Coronary artery (tissue), 2 donors: ENCODE data around the gene RELL2.
A peak's percentile ranks its signal among the peaks of the same experiment; 100 is the strongest.

Experiments used
- DNase-seq: peaks from one replicate; pipeline ENCODE4 v3.0.0-alpha.2; 2017; ENCODE audit warnings: low spot score
- H3K27ac ChIP-seq, 2 donors: fragments of 200-600 bp; sonication (generic); one replicate each; pipeline ENCODE4 v1.5.1; 2016 to 2019
- H3K4me3 ChIP-seq: fragments of 200-600 bp; sonication (generic); 2 replicates; pipeline ENCODE4 v1.5.1; 2016; ENCODE audit warnings: mild to moderate bottlenecking, moderate library complexity
- TF ChIP-seq, protein P1 (sequence below): fragments of 200-600 bp; sonication (generic); IDR thresholded peaks from one replicate; pipeline ENCODE4 v1.5.1; 2019; ENCODE audit warnings: antibody characterized with exemption

Gene RELL2

DNA sequence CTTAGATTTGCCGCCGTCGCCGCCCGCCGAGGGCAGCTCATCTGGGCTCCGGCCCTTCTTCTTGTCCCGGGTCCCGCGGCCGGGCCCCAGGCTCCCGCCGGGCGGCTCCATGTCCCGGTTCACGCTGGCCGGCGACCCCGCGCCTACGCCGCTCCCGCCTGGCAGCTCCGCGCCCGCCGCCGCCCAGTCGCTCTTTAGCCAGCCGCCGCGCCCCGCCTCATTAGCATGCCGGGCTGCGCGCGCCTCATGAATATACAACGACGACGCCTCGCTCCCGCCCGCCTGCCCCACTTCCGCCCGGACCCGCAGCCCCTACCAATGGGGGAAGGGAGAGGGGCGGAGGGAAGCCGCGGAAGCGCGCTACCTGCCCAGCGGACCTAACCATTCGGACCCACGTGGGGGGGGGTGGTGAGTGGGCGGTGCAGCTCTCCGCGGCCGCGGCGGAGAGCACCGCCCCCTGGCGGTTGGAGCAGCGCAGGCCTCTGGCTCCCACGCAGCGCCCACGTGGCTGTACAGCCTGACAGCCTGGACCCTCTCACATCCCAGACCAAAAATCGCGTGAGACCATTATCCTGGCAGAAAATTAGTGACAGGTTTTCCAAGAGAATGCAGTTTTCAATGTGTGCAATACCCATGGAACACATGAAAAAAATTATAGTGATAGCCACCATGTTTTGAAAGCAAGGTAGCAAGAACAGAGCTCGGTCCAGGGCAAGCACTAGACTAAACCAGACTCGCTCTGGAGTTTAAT is 17.8 kb upstream of the RELL2 start, which contains the start of gene DIAPH1:
Gene DIAPH1, minus strand, starts transcription at position 197 of the 751 bp plus-strand sequence. Its CDS starts 86 bp downstream, at position 111.
- DNase-seq, result peak; percentile 98
- peak within 1 kb of the TSS; percentile 91 to 98 for H3K27ac ChIP-seq
- H3K4me3 ChIP-seq, result peak within 1 kb of the TSS; percentile 96
- TF ChIP-seq, protein P1, sequence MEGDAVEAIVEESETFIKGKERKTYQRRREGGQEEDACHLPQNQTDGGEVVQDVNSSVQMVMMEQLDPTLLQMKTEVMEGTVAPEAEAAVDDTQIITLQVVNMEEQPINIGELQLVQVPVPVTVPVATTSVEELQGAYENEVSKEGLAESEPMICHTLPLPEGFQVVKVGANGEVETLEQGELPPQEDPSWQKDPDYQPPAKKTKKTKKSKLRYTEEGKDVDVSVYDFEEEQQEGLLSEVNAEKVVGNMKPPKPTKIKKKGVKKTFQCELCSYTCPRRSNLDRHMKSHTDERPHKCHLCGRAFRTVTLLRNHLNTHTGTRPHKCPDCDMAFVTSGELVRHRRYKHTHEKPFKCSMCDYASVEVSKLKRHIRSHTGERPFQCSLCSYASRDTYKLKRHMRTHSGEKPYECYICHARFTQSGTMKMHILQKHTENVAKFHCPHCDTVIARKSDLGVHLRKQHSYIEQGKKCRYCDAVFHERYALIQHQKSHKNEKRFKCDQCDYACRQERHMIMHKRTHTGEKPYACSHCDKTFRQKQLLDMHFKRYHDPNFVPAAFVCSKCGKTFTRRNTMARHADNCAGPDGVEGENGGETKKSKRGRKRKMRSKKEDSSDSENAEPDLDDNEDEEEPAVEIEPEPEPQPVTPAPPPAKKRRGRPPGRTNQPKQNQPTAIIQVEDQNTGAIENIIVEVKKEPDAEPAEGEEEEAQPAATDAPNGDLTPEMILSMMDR, result peak; percentile 96

DNA sequence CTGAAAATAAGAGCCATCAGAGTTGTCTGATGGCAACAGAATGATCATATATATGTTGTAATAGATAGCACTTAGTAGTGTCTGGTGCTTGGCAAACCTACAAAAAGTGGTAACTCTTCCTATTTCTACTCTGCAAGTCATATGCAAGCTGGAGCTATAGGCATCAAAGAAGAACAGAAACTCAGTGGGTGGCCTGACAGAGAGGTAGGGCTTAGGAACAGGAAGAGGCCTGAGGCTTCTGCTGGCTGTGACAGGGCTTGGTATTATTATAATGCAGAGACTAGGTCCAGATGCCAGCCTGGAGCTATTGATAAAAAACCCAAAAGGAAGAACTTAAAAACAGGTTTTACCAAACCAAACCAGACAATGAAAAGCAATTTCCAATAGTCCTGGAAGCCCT is 13.6 kb upstream of the RELL2 start:
- Histone ChIP-seq H3K4me3 (no peak overlapping the region), H3K27ac (no peak overlapping the region)
- TF ChIP-seq, protein P1, result no peak
- DNase-seq, result no peak

DNA sequence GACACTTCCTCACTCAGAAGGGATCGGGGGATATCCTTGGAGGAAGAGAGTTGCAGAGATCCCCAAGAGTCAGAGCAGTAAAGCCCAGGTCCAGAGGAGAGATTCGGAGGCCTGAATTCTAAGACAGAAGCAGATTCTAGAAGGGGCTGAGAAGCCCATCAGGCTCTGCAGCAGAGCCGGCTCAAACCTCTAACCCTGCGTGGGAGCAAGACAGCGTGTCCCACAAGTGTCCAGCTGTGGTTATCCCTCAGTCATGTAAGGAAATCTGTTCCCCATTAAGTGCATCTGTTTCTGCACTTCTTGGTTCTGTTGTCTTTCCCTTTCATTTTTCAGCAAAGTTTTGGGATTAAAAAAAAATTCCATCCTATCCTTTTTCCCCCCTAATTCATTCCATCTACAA is 13.2 kb upstream of the RELL2 start:
- DNase-seq, result no peak
- TF ChIP-seq, protein P1, result no peak
- Histone ChIP-seq H3K27ac (no peak overlapping the region), H3K4me3 (no peak overlapping the region)

DNA sequence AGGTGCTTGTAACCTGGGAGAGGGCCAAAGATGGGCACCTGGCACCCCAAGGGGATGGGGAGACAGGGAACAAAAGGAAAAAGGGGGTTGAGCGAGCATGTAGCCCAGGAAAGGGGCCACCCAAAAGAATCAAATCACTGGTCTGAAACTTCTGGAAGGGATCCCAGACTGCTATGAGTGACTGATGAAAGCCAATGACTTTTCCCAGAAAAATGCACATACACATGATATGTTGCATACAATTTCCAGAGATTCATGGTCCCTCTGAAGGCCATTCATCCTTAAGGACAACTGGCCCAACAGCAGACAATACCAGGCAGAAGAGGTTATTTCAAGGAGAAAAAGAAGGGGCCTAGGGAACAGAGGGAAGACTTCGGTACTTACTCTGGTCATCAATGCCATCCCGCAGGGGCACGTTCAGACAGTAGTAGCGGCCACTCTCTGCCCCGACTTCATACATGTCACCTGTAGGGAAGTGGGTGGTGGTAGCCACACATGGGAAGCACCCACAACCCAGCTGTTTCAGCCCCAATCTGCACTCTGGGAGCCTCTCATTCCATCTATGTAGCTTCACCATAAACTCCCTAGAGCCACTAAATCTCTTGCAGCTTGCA is 8.5 kb upstream of the RELL2 start:
- no peak overlapping the region for H3K4me3 ChIP-seq
- no peak for DNase-seq
- TF ChIP-seq, protein P1, result no peak
- no peak overlapping the region for H3K27ac ChIP-seq

DNA sequence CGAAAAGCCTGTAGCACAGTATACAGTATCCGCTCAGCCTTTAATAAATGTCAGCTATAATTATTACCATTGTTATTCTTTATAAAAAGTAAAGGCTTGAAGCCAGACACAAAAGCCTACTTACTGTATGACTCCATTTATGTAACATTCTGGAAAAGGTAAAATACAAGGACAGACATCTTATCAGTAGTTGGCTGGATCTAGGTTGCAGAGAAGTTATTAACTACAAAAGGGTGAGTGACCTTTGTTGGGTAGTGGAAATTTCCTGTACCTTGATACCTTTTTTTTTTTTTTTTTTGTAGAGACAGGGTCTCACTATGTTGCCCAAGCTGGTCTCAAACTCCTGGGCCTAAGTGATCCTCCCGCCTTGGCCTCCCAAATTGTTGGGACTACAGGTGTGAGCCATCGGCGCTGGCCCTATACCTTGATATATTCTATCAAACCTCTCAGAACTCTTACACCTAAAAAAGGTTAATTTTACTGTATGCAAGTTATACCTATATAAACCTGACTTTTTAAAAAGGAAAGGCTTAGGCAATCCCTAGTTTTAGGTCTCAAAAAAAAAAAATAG is 6.1 kb upstream of the RELL2 start:
- Histone ChIP-seq H3K27ac (no peak overlapping the region), H3K4me3 (no peak overlapping the region)
- TF ChIP-seq, protein P1, result no peak
- no peak for DNase-seq

DNA sequence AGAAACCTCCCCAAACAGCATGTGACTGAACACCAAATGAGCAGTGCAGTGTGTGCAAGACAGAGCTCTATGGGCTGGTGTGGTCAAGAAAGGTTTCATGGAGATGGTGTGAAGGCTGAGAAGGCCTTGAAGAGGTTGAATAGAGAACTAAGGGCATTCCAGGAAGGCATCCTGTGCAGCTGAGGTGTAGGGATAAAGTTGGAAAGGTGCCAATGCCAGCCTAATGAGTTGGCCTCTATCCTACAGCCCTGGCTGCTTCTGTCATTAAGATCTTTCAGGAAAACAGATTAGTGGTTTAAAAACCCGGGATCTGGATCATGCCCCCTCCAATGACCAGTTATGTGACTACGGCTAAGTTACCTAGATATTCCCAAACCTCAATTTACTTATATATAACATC is 4.1 kb upstream of the RELL2 start:
- TF ChIP-seq, protein P1, result no peak
- no peak overlapping the region for H3K4me3 ChIP-seq
- DNase-seq, result peak; percentile 22
- H3K27ac ChIP-seq, result no peak overlapping the region
